H1 (cell line): ENCODE data around the gene CCP110. TPM values are rescaled to one million over a fixed set of nuclear protein-coding genes. Genes with fewer than 3 reads are reported as not detected.

ENCODE experiments used
- RAD21 ChIP-seq, 2 experiments: IDR thresholded peaks in 1 of 2; conservative IDR thresholded peaks in 1 of 2; 2 replicates each; pipeline ENCODE4 v1.6.1; 2011; ENCODE audit warnings: low read depth in 2 of 2, low read length in 2 of 2, improper control_type of control experiment in 1 of 2, inconsistent platforms in 1 of 2, mild to moderate bottlenecking in 1 of 2, moderate library complexity in 1 of 2
- SP2 ChIP-seq: IDR thresholded peaks from 2 replicates; pipeline ENCODE4 v1.6.1; 2012; ENCODE audit warnings: mild to moderate bottlenecking, low read length, inconsistent platforms
- YY1 ChIP-seq: IDR thresholded peaks from 2 replicates; pipeline ENCODE4 v1.6.1; 2011; ENCODE audit warnings: low read depth, mild to moderate bottlenecking, low read length
- ZNF274 ChIP-seq: IDR thresholded peaks from 2 replicates; pipeline ENCODE4 v1.7.0; 2012; ENCODE audit warnings: low read length, borderline replicate concordance; ENCODE audit errors: extremely low read depth
- polyA plus RNA-seq, 7 experiments: library from polyadenylated mRNA; depleted of rRNA in 3 of 7; stranded (reverse) in 5 of 7; unstranded in 2 of 7; fragments of >200 nt in 5 of 7; fragments of 200-250 nt in 2 of 7; gene quantifications; 1 replicate in 5 of 7; 2 replicates in 1 of 7; 4 replicates in 1 of 7; pipeline versions ENCODE4 v1.2.1 to v1.2.3, GENCODE V29; 2011 to 2013; ENCODE audit warnings: missing spikeins in 2 of 7, mixed read lengths in 2 of 7
- total RNA-seq: library from RNA; stranded (reverse); fragmentation: NEBNext Ultra II Directional; extraction: Animal tissue kit (Norgen Biotek cat#: 25700); gene quantifications from 2 replicates; pipeline ENCODE4 v1.2.1, GENCODE V29; 2021
- TF ChIP-seq, protein P1 (sequence below): IDR thresholded peaks from 2 replicates; pipeline ENCODE4 v1.6.1; 2011; ENCODE audit warnings: low read depth, mild to moderate bottlenecking, low read length; ENCODE audit not compliant: insufficient read depth

Gene CCP110
- total and polyA plus RNA-seq, 2 of the 8 experiments (the other 6 are each of a cell fraction or from before 2014, with no cell fraction given), result 3.2 to 19.8 TPM

DNA sequence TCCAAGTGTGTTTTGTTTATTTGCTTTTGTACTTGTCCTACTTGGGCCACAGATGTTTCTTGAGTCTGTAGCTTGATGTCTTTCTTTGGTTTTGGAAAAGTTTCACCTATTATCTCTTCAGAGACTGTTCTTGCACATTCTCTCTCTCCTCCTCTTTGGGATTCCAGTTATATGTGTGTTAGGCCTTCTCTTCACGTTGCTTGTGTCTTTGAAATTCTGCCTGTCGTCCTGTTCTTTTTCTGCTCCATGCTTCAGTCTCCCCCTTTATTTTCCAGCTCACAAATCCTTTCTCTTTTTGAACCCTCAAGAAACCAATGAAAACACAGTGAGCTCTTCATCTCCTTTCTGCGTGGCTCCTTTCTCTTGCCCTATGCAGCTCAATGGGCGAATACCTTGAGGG lies 39.6 kb downstream of the CCP110 start (continued):
- TF ChIP-seq ZNF274, result no peak
- TF ChIP-seq, protein P1, sequence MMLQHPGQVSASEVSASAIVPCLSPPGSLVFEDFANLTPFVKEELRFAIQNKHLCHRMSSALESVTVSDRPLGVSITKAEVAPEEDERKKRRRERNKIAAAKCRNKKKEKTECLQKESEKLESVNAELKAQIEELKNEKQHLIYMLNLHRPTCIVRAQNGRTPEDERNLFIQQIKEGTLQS, result no peak
- TF ChIP-seq RAD21 (IDR thresholded peaks at IDR 0.05 in 1 of 2, conservative IDR thresholded peaks at IDR 0.05 in 1 of 2; ENCODE audit: low read depth in 2 of 2, low read length in 2 of 2), result no peak
- no peak for TF ChIP-seq SP2
- TF ChIP-seq YY1, result no peak
